Measurements from ENCODE around the gene MAGEC3.

- TF ChIP-seq CTCF (IDR thresholded peaks at IDR 0.05) (no peak), POLR2AphosphoS5 (IDR thresholded peaks at IDR 0.05) (no peak)
Measured at GRCh38 chrX:141811438-141811837, 26.7 kb upstream of the MAGEC3 start.
